NB4 (cell line): ENCODE data around the gene VWCE.
"Not testable (repeated sequence)": the region's sequence is repeated elsewhere in the genome, so short reads cannot be mapped to it uniquely, and the experiment has no call there.

ENCODE experiments used
- CTCF ChIP-seq: IDR thresholded peaks from one replicate; pipeline ENCODE4 v1.5.1; 2012; ENCODE audit warnings: low read depth, low read length
- POLR2A ChIP-seq: IDR thresholded peaks from 2 replicates; pipeline ENCODE4 v1.6.1; 2011; ENCODE audit warnings: mild to moderate bottlenecking; ENCODE audit not compliant: insufficient read length; ENCODE audit errors: extremely low read depth

GRCh38 chr11:61231585-61231984, 63.5 kb downstream of the VWCE start:
- TF ChIP-seq POLR2A, CTCF: not testable (repeated sequence)
